NOMO-1 (cell line): ENCODE measurements around the gene OPN1SW.
A peak's percentile ranks its signal among the peaks of the same experiment; 100 is the strongest.

ENCODE experiments used
- DNase-seq, 2 experiments: peaks; one replicate each; lab custom pipeline; 2025; ENCODE audit not compliant: unreplicated experiment in 2 of 2; lab: John Stamatoyannopoulos, UW

The OPN1SW gene

GRCh38 chr7:128763541-128763940 lies 12.1 kb downstream of the OPN1SW start:
- DNase-seq, result no peak

- DNase-seq, result no peak
Observed at GRCh38 chr7:128759242-128759641, 16.4 kb downstream of the OPN1SW start.

- DNase-seq, result no peak
Observed at GRCh38 chr7:128758553-128758952, 17.0 kb downstream of the OPN1SW start.

- no peak for DNase-seq
Observed at GRCh38 chr7:128757203-128757602, 18.4 kb downstream of the OPN1SW start.

GRCh38 chr7:128755819-128756476 lies 19.6 kb downstream of the OPN1SW start:
- DNase-seq, result no peak

- no peak for DNase-seq
Observed at GRCh38 chr7:128755075-128755818, 20.3 kb downstream of the OPN1SW start.

GRCh38 chr7:128752251-128752650 lies 23.3 kb downstream of the OPN1SW start:
- DNase-seq, result no peak

- DNase-seq, result no peak
Observed at GRCh38 chr7:128747327-128748079, 28.1 kb downstream of the OPN1SW start.

- DNase-seq, result no peak
Observed at GRCh38 chr7:128745706-128746105, 29.9 kb downstream of the OPN1SW start.

GRCh38 chr7:128744366-128744905 lies 31.2 kb downstream of the OPN1SW start:
- no peak for DNase-seq

GRCh38 chr7:128743112-128743772 lies 32.4 kb downstream of the OPN1SW start:
- DNase-seq, result no peak

- no peak for DNase-seq
Observed at GRCh38 chr7:128742206-128742605, 33.4 kb downstream of the OPN1SW start.

- DNase-seq, result no peak
Observed at GRCh38 chr7:128741491-128741890, 34.1 kb downstream of the OPN1SW start.

GRCh38 chr7:128740996-128741395 lies 34.6 kb downstream of the OPN1SW start:
- no peak for DNase-seq

GRCh38 chr7:128739990-128740682 lies 35.5 kb downstream of the OPN1SW start:
- DNase-seq, result no peak

GRCh38 chr7:128739048-128739962 lies 36.3 kb downstream of the OPN1SW start, which contains the start of gene CALU:
CALU (plus strand) TSS chr7:128739359; CDS start chr7:128748584, 9,225 bp downstream.
- DNase-seq, result peak; percentile 72 to 80

GRCh38 chr7:128738570-128739047 lies 37.0 kb downstream of the OPN1SW start:
- DNase-seq, result no peak

GRCh38 chr7:128737867-128738385 lies 37.7 kb downstream of the OPN1SW start:
- no peak for DNase-seq

- DNase-seq, result no peak
Observed at GRCh38 chr7:128737441-128737840, 38.2 kb downstream of the OPN1SW start.
